Stimulated activated naive B cell treated with anti-CD40 and anti-IgM and Interleukin-4, amounts not matched to agents 10 μg/mL and 1 μg/mL and 100 μg/mL, for 72 hours (primary cell): ENCODE results near the gene FBN2.

Source experiments
- ATAC-seq, 2 donors: fragments of 150-1000 bp; cut with Tn5 transposase; replicated peaks; 2 replicates each; pipeline ENCODE4 v1.10.0; 2021; ENCODE audit warnings: moderate library complexity in 1 of 2
- DNase-seq: peaks from one replicate; pipeline ENCODE4 v3.0.0; 2021
- H3K27ac Mint-ChIP-seq: one replicate; pipeline ENCODE4 v1.8.0; 2022; ENCODE audit warnings: mild to moderate bottlenecking, mixed read lengths
- H3K27me3 Mint-ChIP-seq, 2 donors: one replicate each; pipeline ENCODE4 v1.8.0; 2022; ENCODE audit warnings: mixed read lengths in 2 of 2
- H3K36me3 Mint-ChIP-seq, 2 donors: one replicate each; pipeline ENCODE4 v1.8.0; 2022; ENCODE audit warnings: mixed read lengths in 2 of 2, mild to moderate bottlenecking in 1 of 2
- H3K4me1 Mint-ChIP-seq, 2 donors: one replicate each; pipeline ENCODE4 v1.8.0; 2022; ENCODE audit warnings: mixed read lengths in 2 of 2, mild to moderate bottlenecking in 1 of 2
- H3K4me3 Mint-ChIP-seq, 2 donors: one replicate each; pipeline ENCODE4 v1.8.0; 2022; ENCODE audit warnings: mild to moderate bottlenecking in 2 of 2, mixed read lengths in 2 of 2, moderate library complexity in 1 of 2
- H3K9me3 Mint-ChIP-seq, 2 donors: one replicate each; pipeline ENCODE4 v1.8.0; 2022; ENCODE audit warnings: mixed read lengths in 2 of 2, mild to moderate bottlenecking in 1 of 2

Gene FBN2

GRCh38 chr5:128541385-128541784, 3.3 kb upstream of the FBN2 start:
- peaks cover 8 to 11% of the 10 kb centered on the region in 2 donors for H3K9me3 Mint-ChIP-seq
- H3K36me3 Mint-ChIP-seq: no peaks in the 10 kb centered on the region
- no peak overlapping the region for H3K27ac Mint-ChIP-seq
- no peak overlapping the region for H3K4me3 Mint-ChIP-seq
- DNase-seq (no peak), ATAC-seq (no peak)
- H3K4me1 Mint-ChIP-seq: peaks cover 0 to 13% of the 10 kb centered on the region in 2 donors
- peaks cover 30 to 48% of the 10 kb centered on the region in 2 donors for H3K27me3 Mint-ChIP-seq

- Mint-ChIP-seq H3K4me1 (peaks cover 0 to 13% of the 10 kb centered on the region in 2 donors), H3K4me3 (no peak overlapping the region), H3K9me3 (peaks cover 3 to 5% of the 10 kb centered on the region in 2 donors), H3K27me3 (peaks cover 46 to 68% of the 10 kb centered on the region in 2 donors), H3K27ac (no peak overlapping the region), H3K36me3 (no peaks in the 10 kb centered on the region)
- ATAC-seq: no peak
- no peak for DNase-seq
Observed at GRCh38 chr5:128539038-128539429, 989 bp upstream of the FBN2 start.

GRCh38 chr5:128538250-128539037, 399 bp upstream of the FBN2 start:
- Mint-ChIP-seq H3K4me3 (peak overlapping the region in 1 of 2 donors; percentile 65), H3K27me3 (peaks cover 46 to 68% of the 10 kb centered on the region in 2 donors), H3K27ac (no peak overlapping the region), H3K9me3 (no peaks in the 10 kb centered on the region), H3K4me1 (peaks cover 0 to 13% of the 10 kb centered on the region in 2 donors), H3K36me3 (no peaks in the 10 kb centered on the region)
- ATAC-seq (peak in 1 of 2 donors; percentile 14), DNase-seq (no peak)

GRCh38 chr5:128537221-128537999, 635 bp downstream of the FBN2 start:
- peaks cover 46 to 68% of the 10 kb centered on the region in 2 donors for H3K27me3 Mint-ChIP-seq
- H3K4me1 Mint-ChIP-seq: peaks cover 0 to 13% of the 10 kb centered on the region in 2 donors
- peak in 1 of 2 donors; percentile 25 for ATAC-seq
- no peak for DNase-seq
- no peak overlapping the region for H3K27ac Mint-ChIP-seq
- no peaks in the 10 kb centered on the region for H3K9me3 Mint-ChIP-seq
- peak overlapping the region; percentile 17 to 65 for H3K4me3 Mint-ChIP-seq
- no peaks in the 10 kb centered on the region for H3K36me3 Mint-ChIP-seq

GRCh38 chr5:128536254-128537220, 1.5 kb downstream of the FBN2 start:
- Mint-ChIP-seq H3K4me1 (peaks cover 0 to 13% of the 10 kb centered on the region in 2 donors), H3K27me3 (peaks cover 46 to 64% of the 10 kb centered on the region in 2 donors), H3K4me3 (no peak overlapping the region), H3K27ac (no peak overlapping the region), H3K36me3 (no peaks in the 10 kb centered on the region), H3K9me3 (no peaks in the 10 kb centered on the region)
- DNase-seq (no peak), ATAC-seq (no peak)

GRCh38 chr5:128535251-128535650, 2.8 kb downstream of the FBN2 start:
- Mint-ChIP-seq H3K27me3 (peaks cover 36 to 53% of the 10 kb centered on the region in 2 donors), H3K4me1 (peaks cover 0 to 13% of the 10 kb centered on the region in 2 donors), H3K27ac (no peak overlapping the region), H3K36me3 (no peaks in the 10 kb centered on the region), H3K9me3 (no peaks in the 10 kb centered on the region), H3K4me3 (no peak overlapping the region)
- DNase-seq: no peak
- ATAC-seq: no peak

GRCh38 chr5:128534726-128535125, 3.3 kb downstream of the FBN2 start:
- H3K27ac Mint-ChIP-seq: no peak overlapping the region
- ATAC-seq (no peak), DNase-seq (no peak)
- H3K36me3 Mint-ChIP-seq: no peaks in the 10 kb centered on the region
- H3K4me1 Mint-ChIP-seq: peaks cover 0 to 13% of the 10 kb centered on the region in 2 donors
- H3K9me3 Mint-ChIP-seq: no peaks in the 10 kb centered on the region
- H3K4me3 Mint-ChIP-seq: no peak overlapping the region
- H3K27me3 Mint-ChIP-seq: peaks cover 34 to 50% of the 10 kb centered on the region in 2 donors

GRCh38 chr5:128532776-128533175, 5.3 kb downstream of the FBN2 start:
- DNase-seq (no peak), ATAC-seq (no peak)
- Mint-ChIP-seq H3K27me3 (peaks cover 29 to 34% of the 10 kb centered on the region in 2 donors), H3K36me3 (no peaks in the 10 kb centered on the region), H3K9me3 (no peaks in the 10 kb centered on the region), H3K4me1 (peaks cover 0 to 4% of the 10 kb centered on the region in 2 donors), H3K27ac (no peak overlapping the region), H3K4me3 (no peak overlapping the region)

- H3K9me3 Mint-ChIP-seq: no peaks in the 10 kb centered on the region
- no peaks in the 10 kb centered on the region for H3K4me1 Mint-ChIP-seq
- peaks cover 25 to 27% of the 10 kb centered on the region in 2 donors for H3K27me3 Mint-ChIP-seq
- no peaks in the 10 kb centered on the region for H3K36me3 Mint-ChIP-seq
- no peak overlapping the region for H3K27ac Mint-ChIP-seq
- no peak for DNase-seq
- no peak for ATAC-seq
- no peak overlapping the region for H3K4me3 Mint-ChIP-seq
Observed at GRCh38 chr5:128532127-128532526, 5.9 kb downstream of the FBN2 start.

- no peak for DNase-seq
- Mint-ChIP-seq H3K4me3 (no peak overlapping the region), H3K9me3 (no peaks in the 10 kb centered on the region), H3K27ac (no peak overlapping the region), H3K4me1 (no peaks in the 10 kb centered on the region), H3K36me3 (no peaks in the 10 kb centered on the region), H3K27me3 (peaks cover 0 to 4% of the 10 kb centered on the region in 2 donors)
- no peak for ATAC-seq
Observed at GRCh38 chr5:128528637-128529255, 9.3 kb downstream of the FBN2 start.

- no peak for DNase-seq
- Mint-ChIP-seq H3K4me1 (no peaks in the 10 kb centered on the region), H3K4me3 (no peak overlapping the region)
Observed at GRCh38 chr5:128528126-128528525, 9.9 kb downstream of the FBN2 start.

GRCh38 chr5:128527077-128527476, 11.0 kb downstream of the FBN2 start:
- no peak overlapping the region for H3K4me3 Mint-ChIP-seq
- DNase-seq (no peak), ATAC-seq (no peak)
- H3K36me3 Mint-ChIP-seq: no peaks in the 10 kb centered on the region
- H3K4me1 Mint-ChIP-seq: no peaks in the 10 kb centered on the region
- H3K27me3 Mint-ChIP-seq: peaks cover 0 to 4% of the 10 kb centered on the region in 2 donors
- no peaks in the 10 kb centered on the region for H3K9me3 Mint-ChIP-seq
- H3K27ac Mint-ChIP-seq: no peak overlapping the region

More at GRCh38 chr5:128528126-128528525, 9.9 kb downstream of the FBN2 start:
- no peak for ATAC-seq
- Mint-ChIP-seq H3K27ac (no peak overlapping the region), H3K27me3 (peaks cover 0 to 4% of the 10 kb centered on the region in 2 donors), H3K36me3 (no peaks in the 10 kb centered on the region), H3K9me3 (no peaks in the 10 kb centered on the region)

GRCh38 chr5:128522336-128522735, 15.7 kb downstream of the FBN2 start:
- Mint-ChIP-seq H3K27me3 (no peaks in the 10 kb centered on the region), H3K27ac (no peak overlapping the region), H3K36me3 (no peaks in the 10 kb centered on the region), H3K4me3 (no peak overlapping the region), H3K4me1 (no peaks in the 10 kb centered on the region), H3K9me3 (no peaks in the 10 kb centered on the region)
- DNase-seq (no peak), ATAC-seq (no peak)
